NCI-H2171 treated with DMSO at 0.1 percent for 48 hours (cell line): Measurements from ENCODE around the gene ABCA6.
A peak's percentile ranks its signal among the peaks of the same experiment; 100 is the strongest.
"Not testable (repeated sequence)": the region's sequence is repeated elsewhere in the genome, so short reads cannot be mapped to it uniquely, and the experiment has no call there.

Experiments
- DNase-seq: peaks from one replicate; lab custom pipeline; 2025; lab: John Stamatoyannopoulos, UW

ABCA6 gene, protein sequence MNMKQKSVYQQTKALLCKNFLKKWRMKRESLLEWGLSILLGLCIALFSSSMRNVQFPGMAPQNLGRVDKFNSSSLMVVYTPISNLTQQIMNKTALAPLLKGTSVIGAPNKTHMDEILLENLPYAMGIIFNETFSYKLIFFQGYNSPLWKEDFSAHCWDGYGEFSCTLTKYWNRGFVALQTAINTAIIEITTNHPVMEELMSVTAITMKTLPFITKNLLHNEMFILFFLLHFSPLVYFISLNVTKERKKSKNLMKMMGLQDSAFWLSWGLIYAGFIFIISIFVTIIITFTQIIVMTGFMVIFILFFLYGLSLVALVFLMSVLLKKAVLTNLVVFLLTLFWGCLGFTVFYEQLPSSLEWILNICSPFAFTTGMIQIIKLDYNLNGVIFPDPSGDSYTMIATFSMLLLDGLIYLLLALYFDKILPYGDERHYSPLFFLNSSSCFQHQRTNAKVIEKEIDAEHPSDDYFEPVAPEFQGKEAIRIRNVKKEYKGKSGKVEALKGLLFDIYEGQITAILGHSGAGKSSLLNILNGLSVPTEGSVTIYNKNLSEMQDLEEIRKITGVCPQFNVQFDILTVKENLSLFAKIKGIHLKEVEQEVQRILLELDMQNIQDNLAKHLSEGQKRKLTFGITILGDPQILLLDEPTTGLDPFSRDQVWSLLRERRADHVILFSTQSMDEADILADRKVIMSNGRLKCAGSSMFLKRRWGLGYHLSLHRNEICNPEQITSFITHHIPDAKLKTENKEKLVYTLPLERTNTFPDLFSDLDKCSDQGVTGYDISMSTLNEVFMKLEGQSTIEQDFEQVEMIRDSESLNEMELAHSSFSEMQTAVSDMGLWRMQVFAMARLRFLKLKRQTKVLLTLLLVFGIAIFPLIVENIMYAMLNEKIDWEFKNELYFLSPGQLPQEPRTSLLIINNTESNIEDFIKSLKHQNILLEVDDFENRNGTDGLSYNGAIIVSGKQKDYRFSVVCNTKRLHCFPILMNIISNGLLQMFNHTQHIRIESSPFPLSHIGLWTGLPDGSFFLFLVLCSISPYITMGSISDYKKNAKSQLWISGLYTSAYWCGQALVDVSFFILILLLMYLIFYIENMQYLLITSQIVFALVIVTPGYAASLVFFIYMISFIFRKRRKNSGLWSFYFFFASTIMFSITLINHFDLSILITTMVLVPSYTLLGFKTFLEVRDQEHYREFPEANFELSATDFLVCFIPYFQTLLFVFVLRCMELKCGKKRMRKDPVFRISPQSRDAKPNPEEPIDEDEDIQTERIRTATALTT (N-terminal part only)

DNA sequence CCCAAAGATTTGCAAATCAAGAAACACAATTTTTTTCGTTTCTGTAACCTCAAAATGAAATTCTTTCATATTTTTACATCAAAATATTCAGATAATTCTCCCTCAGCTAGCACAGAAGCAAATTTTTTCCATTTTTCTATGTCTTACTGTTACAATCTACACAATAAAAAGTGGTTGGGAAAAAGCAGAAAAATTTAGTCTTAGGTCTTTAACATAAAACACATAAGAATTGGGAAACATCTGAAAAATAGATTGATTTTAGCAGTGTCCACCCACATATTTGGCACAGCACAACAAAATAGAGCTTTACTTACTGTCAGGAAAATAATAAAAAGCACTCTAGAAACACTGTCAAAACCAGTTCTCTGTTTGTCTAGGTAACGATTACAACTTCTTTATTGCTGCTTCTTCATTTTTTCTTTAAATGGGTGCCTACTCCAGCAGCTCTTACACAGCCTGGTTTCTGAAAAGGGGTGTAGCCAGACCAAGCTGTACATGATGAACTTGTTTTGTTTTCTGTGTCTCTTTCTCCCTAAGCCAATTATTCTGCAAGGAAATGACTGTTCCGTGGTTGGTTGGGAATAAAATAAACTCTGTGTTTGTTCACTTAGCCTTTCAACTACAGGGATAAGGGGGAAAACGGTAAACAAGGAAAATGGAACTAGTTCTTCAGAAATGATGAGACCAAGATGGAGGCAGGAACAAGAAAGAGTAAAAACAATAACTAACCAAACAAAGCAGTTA, at the start of gene ABCA6:
Gene ABCA6, minus strand, starts transcription at position 465 of the 744 bp plus-strand sequence. CDS start 1,192 bp downstream, outside the sequence.
- DNase-seq = no peak

DNA sequence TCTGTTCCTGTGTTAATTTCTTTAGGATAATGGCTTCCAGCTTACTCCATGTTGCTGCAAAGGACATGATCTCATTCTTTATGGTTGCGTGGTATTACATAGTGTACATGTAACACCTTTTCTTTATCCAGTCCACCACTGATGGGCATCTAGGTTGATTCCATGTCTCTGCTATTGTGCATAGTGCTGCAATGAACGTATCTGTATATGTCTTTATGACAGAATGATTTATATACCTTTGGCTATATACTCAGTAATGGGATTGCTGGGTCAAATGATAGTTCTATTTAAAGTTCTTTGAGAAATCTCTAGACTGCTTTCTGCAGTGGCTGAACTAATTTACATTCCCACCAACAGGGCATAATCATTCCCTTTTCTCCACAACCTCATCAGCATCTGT, 47.1 kb upstream of the ABCA6 start:
- DNase-seq = no peak

DNA sequence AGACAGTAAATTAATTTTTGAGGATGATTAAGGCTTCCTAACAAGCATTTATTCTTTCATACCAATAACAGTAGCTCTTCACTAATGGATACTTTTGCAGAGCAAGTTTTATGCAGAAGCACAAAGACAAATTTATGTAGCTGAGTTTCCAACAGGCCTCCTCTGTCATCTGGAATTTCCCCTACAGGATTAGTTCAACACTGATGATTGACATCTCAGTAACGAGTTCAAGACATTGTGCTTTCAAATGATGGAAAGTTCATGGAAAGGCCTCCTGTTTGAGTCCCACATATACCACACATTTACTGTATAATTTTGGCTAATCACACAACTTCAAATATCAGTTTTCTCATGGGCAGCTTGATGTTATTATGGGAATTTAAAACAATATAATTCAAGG, 46.4 kb upstream of the ABCA6 start:
- no peak for DNase-seq

DNA sequence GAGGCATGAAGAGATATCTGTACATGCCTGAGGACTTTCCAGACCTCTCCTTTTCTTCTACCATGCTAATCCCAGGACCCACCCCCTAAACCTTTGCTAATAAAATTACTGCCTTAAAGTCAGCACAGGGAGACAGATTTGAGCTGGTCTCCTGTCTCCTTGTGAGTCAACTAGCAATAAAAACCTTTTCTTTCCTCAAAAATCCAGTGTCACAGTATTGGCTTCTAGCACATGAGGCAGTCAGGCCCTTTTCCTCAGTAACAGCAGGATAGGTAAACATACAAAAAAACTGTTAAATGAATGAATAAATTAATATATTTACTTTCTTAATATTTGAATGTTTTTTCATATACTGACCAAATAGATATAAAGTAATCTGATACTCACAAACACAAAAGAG, 45.6 kb upstream of the ABCA6 start:
- no peak for DNase-seq

DNA sequence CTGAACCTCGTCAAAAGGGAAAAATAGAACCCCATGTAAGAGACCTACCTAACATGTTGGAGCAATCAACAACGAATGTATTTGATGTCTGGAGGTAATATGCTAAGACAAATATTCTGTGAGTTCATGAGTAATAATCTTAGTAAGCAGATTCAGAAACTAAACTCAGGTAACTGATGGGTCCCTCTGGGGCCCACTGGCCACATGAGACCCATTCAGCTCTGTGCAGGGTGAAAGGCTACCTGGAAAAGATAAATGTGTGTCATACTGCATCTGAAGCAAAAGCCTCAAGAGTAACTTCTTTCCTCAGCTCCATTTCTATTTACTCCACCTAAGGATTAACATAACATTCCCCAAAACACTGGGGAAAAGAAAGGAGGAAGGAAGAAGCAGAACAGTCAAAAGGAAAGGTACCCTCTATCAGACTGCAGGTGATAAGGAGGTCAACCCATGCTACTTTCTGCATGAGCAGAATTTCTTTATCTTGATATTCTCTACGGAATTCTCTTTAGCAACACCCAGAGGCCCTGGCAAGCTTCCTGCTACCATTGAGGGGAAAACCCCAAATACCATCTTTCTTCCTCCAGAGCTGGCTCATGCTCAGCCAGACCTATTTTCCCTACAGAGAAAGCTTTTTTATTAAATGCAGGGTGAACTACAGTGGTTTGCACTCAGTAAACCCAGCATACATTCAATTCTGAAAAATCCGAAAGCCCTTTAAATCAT, 37.7 kb upstream of the ABCA6 start:
- DNase-seq = no peak

DNA sequence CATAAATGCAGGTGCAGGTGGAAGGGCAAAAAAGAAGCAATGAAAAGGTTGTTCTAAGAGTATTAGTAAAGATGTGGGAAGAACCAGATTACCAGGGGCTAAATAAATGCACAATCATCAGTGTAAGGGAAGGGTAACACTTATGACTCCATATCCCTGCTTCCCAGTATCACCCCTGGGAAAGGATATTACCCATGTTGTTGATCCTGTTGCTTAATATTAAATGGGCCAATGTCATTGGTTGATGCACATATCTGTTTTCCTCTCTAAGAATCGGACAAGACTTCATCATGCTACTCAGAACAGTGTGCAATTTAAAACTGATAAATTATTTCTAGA, 34.7 kb upstream of the ABCA6 start:
- no peak for DNase-seq

DNA sequence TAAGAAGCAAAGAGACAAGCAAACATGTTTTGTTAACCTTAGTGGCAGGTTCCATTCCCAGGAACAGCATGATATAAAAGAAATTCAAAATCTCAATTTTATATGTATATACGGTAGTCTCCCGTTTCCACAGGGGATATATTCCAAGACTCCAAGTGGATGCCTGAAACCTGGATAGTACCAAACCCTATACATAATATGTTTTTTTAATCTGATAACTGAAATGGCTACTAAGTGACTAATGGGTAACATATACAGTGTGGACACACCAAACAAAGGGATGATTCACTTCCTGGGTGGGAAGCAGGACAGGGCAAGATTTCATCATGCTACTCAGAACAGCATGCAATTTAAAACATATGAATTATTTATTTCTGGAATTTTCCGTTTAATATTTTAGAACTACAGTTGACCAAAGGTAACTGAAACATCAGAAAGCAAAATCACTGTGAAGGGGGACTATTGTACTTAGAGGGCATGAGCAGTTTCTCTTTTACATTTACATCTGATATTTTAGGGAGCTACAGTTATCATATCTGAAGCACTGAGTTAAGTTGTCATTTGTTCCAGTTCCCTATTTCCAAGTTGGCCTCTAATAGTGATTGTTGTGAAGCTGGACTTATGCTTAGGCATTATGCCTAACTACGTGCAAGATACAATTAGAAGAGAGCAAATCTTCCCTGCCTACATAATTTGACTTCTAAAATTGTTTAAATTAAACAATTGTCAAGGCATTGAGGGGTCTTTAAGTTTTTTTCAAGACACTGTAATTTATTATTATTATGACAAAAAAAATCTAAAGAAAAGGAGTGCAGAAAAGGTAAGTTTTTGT, 34.1 kb upstream of the ABCA6 start:
- DNase-seq = no peak

DNA sequence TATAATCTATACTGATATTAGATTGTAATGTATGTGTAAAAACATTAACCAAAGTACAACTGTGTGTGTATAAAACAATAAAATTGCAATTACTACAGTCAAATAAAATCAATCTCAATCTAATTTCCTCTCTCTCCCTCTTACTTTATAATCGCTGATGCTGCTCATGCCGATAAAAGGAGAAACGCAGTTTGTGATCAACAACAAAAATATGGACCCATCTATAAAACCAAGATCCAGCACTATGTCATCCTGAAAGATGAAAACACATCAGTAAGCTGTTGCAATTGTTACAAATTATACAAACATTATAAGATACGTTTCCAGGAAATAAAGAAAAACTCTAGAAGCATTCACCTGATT, 33.5 kb upstream of the ABCA6 start:
- DNase-seq = no peak

DNA sequence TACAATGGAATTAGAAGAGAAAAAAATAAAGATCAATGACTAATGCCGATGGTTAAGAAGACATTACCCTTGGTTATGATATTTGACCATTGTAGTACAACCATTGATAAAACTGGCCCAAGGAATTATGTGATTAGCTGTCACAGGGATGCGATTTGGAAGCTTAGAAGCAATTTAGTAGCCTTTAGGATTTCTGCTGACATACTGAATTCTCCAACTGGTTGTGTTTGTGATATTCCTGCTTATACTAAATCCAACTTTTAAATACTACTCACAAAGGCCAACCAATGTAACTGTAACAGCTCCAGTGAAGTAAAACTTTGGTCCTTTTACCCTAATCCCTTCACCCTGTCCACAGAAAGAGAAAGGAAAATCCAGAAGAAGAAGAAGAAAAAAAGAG, 31.4 kb upstream of the ABCA6 start:
- DNase-seq = no peak

DNA sequence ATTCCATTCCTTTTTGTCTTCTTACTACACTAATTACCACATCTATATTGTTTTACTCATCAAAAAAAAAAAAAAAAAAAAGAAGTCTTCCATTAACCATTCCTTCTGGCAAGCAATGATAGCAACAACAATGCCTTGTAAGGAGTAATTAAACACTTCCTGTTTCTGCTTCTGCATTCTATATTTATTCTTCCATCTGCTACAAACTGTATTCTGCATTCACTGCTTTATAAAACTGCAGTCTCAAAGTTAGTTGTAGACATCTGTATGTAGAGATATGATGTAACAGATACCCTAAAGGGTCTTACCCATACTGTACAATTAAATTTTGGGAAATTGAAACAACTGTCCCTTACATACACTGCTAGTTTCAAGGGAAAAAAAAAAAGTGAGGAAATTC, 28.7 kb upstream of the ABCA6 start:
- no peak for DNase-seq

DNA sequence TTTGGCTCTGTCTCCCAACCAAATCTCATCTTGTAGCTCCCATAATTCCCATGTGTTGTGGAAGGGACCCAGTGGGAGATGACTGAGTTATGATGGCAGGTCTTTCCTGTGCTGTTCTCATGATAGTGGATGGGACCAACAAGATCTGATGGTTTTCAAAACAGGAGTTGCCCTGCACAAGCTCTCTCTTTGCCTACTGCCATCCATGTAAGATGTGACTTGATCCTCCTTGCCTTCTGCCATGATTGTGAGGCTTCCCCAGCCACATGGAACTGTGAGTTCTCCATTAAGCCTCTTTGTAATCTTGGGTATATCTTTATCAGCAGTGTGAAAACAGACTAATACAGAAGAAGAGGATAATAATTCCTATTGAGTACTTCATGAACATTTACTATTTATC, 26.9 kb upstream of the ABCA6 start:
- not testable (repeated sequence) for DNase-seq

DNA sequence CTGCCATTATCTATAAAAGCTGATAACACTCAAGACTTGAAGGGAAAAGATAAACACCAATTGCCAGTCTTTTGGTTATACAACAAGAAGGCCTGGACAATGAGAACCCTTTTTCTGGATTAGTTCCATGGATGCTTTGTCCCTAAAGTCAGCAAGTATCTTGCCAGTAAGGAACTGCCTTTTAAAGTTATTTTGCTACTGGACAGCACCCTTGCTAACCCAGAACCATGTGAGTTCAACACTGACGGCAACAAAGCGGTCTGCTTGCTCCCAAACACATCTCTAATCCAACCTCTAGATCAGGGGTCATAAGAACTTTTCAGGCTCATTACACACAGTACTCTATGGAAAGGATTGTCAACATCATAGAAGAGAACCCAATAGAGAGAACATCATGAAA, 25.3 kb upstream of the ABCA6 start:
- DNase-seq = no peak

DNA sequence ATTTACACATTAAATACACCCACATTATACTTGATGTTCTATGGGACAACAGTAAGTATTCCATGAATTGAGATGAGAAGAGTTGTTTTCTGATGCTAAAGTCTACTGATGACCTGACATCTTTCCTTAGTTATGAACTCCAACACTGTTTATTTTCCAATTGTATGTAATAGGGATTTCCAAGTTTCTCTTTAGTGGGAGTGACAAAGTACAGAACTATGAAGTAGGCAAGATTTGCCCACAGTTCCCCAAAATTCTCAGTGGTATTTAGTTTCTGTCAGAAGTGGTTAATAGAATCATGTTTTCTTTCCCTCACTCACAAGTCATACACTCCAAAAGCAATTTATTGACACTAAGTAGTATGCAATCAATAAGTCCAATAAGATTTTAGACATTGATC, 22.5 kb upstream of the ABCA6 start:
- no peak for DNase-seq

DNA sequence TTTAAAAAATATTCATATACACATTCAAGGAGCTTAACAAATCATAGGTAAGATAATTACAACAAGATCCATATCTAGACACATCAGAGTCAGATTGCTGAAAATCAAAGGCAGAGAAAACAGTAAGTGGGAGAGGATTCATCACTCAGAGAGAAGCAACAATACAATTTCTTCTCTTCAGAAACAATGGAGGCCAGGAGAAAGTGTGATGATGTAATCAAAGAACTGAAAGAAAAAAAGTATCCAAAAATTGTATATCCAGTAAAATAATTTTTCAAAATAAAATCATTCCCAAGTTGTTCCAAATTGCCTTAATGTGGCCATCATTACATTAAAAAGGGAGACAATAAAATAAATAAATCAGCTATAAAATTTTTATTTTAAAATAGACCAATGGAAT, 17.7 kb upstream of the ABCA6 start:
- no peak for DNase-seq

DNA sequence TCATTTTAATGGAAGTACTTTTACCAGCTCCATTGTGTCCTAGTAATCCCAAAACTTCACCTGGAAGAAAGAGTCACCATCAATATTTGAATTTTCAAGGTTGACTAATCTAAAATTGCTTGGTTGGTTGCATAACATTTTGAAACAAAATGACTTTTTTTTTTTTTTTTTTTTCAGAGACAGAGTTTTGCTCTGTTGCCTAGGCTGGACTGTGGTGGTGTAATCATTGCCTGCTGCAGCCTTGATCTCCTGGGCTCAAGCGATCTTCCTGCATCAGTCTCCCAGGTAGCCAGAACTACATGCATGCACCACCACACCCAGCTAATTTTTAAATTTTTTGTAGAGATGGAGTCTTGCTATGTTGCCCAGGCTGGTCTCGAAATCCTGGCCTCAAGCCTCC, 12.6 kb upstream of the ABCA6 start:
- DNase-seq = no peak

DNA sequence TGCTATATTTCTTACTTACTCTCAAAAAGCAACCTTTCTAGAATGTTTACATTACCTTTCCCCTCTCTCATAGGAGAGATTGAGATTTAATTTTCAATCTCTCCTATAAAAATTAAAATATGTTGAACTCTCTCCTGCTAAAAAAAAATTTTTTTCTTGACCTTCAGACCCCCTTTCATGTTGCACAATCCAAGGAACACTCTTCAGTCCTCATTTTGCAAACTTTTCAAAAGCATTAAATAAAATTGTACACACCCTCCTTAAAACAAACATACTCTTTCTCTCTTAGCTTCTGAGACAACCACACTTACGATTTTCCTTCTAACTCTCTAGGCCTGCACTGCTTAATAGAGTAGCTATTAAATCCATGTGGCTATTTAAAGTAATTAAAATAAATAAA, 8.6 kb upstream of the ABCA6 start:
- DNase-seq = no peak

DNA sequence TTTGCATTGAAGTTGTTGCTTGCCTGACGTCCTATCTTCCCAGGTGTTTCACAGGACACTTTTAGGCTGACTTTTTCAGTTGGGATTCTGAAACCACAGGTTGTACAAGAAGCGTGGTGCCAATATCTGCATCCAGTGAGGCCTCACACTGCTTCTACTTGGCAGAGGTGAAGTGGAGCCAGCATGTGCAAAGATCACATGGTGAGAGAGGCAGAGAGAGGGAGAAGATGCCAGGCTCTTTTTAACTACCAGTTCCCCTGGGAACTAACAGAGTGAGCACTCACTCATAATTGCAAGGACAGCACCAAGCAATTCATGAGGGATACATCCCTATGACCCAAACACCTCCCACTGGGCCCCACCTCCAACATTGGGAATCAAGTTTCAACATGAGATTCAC, 5.8 kb upstream of the ABCA6 start:
- peak; percentile 76 for DNase-seq

DNA sequence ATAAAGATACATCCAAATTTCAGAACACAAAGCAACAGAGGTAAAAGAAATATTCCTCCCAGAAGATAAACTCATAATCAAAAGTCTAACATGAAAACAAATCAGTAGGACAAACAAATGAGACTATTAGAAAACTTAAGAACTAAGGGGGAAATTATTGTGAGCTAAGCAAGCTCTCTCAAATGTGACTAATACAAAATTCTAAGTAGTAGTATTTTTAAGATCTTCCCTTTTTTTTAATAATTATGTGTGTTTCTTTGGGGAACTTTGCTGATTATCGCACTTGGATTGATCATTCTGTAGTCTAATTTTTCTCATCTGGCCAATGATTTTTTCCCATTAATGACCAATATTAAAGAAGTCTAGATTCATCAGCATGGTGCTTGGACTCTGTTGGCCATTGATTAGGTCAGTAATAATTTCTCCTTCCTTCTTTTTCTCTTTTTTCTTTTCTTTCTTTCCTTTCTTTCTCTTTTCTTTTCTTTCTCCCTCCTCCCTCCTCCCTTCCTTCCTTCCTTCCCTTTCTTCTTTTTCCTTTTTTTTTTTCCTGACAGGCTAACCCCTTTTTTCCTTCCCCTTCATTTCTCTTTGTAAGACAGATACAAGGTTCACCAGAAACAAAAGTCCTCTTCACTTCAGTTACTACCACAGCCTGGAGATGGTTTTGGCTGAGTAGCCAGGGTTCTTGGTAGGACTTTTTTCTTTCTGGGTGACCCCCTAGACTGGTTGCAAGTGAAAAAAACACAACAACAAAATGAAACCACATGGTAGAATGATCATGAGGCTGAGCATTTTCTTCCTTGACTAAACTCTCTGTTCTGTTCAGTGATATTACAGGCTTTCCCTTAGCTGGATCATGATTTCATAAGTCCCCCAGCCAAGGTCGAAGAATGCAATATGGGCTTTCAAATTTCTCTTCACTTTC, 2.9 kb upstream of the ABCA6 start:
- DNase-seq = no peak

DNA sequence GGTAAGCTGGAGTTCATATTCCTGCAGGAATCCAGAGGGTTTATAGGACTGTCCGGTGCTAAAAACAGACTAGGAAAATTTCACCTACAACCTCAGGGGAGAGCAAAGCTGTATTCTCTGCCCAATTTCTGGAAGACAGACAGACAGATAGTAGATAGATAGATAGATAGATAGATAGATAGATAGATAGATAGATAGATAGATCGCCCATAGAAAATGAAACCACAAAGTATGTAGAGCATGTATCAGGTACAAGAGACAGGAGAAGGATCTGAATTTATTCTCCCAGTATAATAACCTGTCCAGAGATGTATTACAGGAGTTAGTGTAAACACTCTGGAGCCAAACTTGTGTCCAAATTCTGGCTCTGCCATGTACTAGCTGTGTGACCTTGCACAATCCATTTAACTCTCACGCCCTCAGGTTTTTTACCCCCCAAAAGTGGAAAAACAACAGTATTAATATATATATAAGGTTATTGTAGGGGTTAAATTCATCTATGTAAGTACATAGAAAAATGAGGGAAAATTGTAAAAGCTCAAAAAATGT, 2.1 kb upstream of the ABCA6 start:
- DNase-seq = no peak
